ENCODE results near the gene ACSS2.

ACSS2 gene

GRCh38 chr20:34970193-34970840, 93.9 kb downstream of the ACSS2 start:
- Histone ChIP-seq H3K9ac (no peak overlapping the region), H3K4me2 (no peak overlapping the region), H3K27ac (no peak overlapping the region), H4K20me1 (ENCODE audit: insufficient read depth) (no peaks in the 10 kb centered on the region), H3K79me2 (ENCODE audit: insufficient read depth, low read depth) (no peaks in the 10 kb centered on the region), H3K27me3 (ENCODE audit: insufficient read depth, low read depth) (no peaks in the 10 kb centered on the region), H3K36me3 (ENCODE audit: insufficient read depth) (no peaks in the 10 kb centered on the region), H3K4me1 (ENCODE audit: low read depth, poor library complexity, severe bottlenecking) (no peaks in the 10 kb centered on the region), H2AFZ (ENCODE audit: low read depth) (no peak overlapping the region), H3K4me3 (IDR thresholded peaks at IDR 0.05; ENCODE audit: insufficient read depth, low read depth, low read length) (no peak overlapping the region)
- no peak for TF ChIP-seq CTCF (conservative IDR thresholded peaks at IDR 0.05; ENCODE audit: low read depth, low read length)

GRCh38 chr20:34970846-34971560, 94.6 kb downstream of the ACSS2 start:
- Histone ChIP-seq H4K20me1 (ENCODE audit: insufficient read depth) (no peaks in the 10 kb centered on the region), H3K27ac (no peak overlapping the region), H3K27me3 (ENCODE audit: insufficient read depth, low read depth) (no peaks in the 10 kb centered on the region), H3K9ac (no peak overlapping the region), H2AFZ (ENCODE audit: low read depth) (no peak overlapping the region), H3K36me3 (ENCODE audit: insufficient read depth) (no peaks in the 10 kb centered on the region), H3K79me2 (ENCODE audit: insufficient read depth, low read depth) (no peaks in the 10 kb centered on the region), H3K4me3 (IDR thresholded peaks at IDR 0.05; ENCODE audit: insufficient read depth, low read depth, low read length) (no peak overlapping the region), H3K4me2 (no peak overlapping the region), H3K4me1 (ENCODE audit: low read depth, poor library complexity, severe bottlenecking) (no peaks in the 10 kb centered on the region)
- TF ChIP-seq CTCF (conservative IDR thresholded peaks at IDR 0.05; ENCODE audit: low read depth, low read length) = no peak

- no peaks in the 10 kb centered on the region for H4K20me1 ChIP-seq (ENCODE audit: insufficient read depth)
- no peaks in the 10 kb centered on the region for H3K4me1 ChIP-seq (ENCODE audit: low read depth, poor library complexity, severe bottlenecking)
- H3K36me3 ChIP-seq (ENCODE audit: insufficient read depth) = no peaks in the 10 kb centered on the region
- H3K4me3 ChIP-seq (IDR thresholded peaks at IDR 0.05; ENCODE audit: insufficient read depth, low read depth, low read length) = no peak overlapping the region
- TF ChIP-seq CTCF (conservative IDR thresholded peaks at IDR 0.05; ENCODE audit: low read depth, low read length) = no peak
- H3K27ac ChIP-seq = no peak overlapping the region
- no peak overlapping the region for H2AFZ ChIP-seq (ENCODE audit: low read depth)
- no peak overlapping the region for H3K4me2 ChIP-seq
- H3K79me2 ChIP-seq (ENCODE audit: insufficient read depth, low read depth) = no peaks in the 10 kb centered on the region
- no peak overlapping the region for H3K9ac ChIP-seq
- H3K27me3 ChIP-seq (ENCODE audit: insufficient read depth, low read depth) = no peaks in the 10 kb centered on the region
These were observed 95.3 kb downstream of the ACSS2 start for GRCh38 chr20:34971561-34972235.

- no peaks in the 10 kb centered on the region for H3K79me2 ChIP-seq (ENCODE audit: insufficient read depth, low read depth)
- H3K27me3 ChIP-seq (ENCODE audit: insufficient read depth, low read depth) = no peaks in the 10 kb centered on the region
- no peaks in the 10 kb centered on the region for H3K36me3 ChIP-seq (ENCODE audit: insufficient read depth)
- no peak for TF ChIP-seq CTCF (conservative IDR thresholded peaks at IDR 0.05; ENCODE audit: low read depth, low read length)
- H3K9ac ChIP-seq = no peak overlapping the region
- no peak overlapping the region for H3K27ac ChIP-seq
- no peak overlapping the region for H2AFZ ChIP-seq (ENCODE audit: low read depth)
- H3K4me3 ChIP-seq (IDR thresholded peaks at IDR 0.05; ENCODE audit: insufficient read depth, low read depth, low read length) = no peak overlapping the region
- H4K20me1 ChIP-seq (ENCODE audit: insufficient read depth) = no peaks in the 10 kb centered on the region
- no peaks in the 10 kb centered on the region for H3K4me1 ChIP-seq (ENCODE audit: low read depth, poor library complexity, severe bottlenecking)
- H3K4me2 ChIP-seq = no peak overlapping the region
These were observed 97.8 kb downstream of the ACSS2 start for GRCh38 chr20:34974246-34974645.

Measured in KMS-11 (cell line).